ELR (cell line): Measurements from ENCODE around the gene RUNDC3A.
"Not testable (repeated sequence)": the region's sequence is repeated elsewhere in the genome, so short reads cannot be mapped to it uniquely, and the experiment has no call there.

Experiments
- DNase-seq: peaks from one replicate; pipeline ENCODE4 v3.0.0-alpha.2; 2015; ENCODE audit warnings: low read depth

Gene RUNDC3A

DNA sequence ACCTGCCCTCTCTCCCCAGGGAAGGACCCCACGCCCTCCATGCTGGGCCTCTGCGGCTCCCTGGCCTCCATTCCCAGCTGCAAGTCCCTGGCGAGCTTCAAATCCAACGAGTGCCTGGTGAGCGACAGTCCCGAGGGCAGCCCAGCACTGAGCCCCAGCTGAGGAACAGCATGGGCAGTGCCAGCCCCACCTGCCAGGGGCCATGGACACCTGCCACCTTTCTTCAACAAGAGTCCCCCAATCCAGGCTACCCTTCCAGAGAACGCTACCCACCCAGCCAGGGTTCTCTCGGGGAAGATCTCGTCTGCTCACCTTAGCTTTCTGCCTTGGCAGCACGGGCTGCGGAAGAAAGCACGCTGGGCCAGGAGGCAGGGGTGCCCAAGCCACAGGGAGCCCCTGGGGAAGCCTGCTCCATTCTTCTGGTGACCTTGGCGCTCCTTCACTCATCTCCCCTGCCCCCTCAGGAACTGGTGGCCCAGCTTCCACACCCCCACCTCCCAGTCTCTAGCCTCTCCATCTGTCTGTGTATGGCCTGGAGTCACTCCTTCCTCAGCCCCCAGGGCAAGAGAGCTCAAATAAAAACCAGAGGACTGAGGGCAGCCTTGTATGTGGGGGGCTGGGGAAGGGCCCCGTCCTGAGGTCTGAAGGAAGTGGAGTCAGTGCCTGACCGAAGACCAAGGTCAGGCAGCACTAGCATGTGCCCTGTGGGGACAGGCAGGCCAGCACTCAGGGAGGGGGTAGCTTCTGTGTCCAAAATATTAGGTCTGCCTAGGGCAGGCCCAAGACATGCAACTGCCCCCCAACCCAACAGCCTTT, 9.9 kb downstream of the RUNDC3A start:
- no peak for DNase-seq

DNA sequence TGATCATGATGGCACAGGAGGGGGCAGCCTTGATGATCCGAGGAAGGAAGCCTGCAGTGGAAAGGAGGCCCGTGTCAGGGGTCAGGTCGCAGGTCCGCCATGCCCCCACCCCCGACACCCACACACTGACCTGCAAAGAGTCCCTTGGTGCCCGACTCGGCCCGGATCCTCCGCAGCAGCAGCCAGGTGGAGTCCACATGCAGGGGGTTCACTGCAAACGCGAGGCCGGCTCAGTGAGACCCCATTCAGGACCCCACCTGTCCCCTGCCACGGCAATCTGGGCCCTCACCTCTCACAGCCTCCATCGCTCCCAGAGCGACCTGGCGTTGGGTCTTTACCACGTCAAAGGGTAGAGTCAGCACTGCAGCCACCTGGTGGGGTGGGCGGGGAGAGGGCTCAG, 11.7 kb downstream of the RUNDC3A start:
- DNase-seq: no peak

DNA sequence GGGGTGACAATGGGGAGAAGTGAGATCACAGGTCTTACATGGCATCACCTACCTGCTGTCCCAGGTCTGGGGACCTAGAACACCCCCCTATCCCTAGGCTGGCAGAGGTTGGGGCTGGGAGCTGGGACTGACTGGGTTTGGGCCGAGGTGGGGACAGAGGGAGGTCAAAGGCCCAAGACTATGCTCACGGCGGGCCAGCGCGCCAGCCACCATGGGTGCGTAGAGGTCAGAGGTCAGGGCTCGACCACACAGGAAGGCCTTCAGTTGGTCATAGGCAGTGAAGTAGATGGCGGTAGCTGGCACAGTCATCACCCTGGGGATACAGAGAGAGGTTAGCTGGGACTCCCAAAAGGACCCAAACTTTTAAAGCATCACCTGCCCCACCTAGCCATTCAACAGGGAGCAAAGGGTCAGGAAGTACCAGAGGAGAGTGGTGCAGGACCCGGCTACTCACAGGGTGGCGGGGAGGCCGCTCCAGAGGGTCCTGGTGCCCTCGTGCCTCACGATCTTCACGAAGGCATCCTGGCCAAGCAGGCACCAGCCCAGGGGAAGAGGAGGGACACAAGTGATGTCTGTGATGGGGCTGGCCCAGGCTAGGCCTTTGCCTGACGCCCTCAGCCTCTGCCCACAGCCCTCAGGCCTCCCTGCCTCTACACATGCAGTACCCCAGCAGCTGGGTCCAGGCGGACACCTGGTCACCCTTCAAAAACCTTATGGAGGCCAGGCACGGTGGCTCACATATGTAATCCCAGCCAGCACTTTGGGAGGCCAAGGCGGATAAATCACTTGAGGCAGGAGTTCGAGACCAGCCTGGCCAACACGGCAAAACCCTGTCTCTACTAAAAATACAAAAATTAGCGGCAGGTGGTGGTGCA, 13.1 kb downstream of the RUNDC3A start:
- DNase-seq: no peak

DNA sequence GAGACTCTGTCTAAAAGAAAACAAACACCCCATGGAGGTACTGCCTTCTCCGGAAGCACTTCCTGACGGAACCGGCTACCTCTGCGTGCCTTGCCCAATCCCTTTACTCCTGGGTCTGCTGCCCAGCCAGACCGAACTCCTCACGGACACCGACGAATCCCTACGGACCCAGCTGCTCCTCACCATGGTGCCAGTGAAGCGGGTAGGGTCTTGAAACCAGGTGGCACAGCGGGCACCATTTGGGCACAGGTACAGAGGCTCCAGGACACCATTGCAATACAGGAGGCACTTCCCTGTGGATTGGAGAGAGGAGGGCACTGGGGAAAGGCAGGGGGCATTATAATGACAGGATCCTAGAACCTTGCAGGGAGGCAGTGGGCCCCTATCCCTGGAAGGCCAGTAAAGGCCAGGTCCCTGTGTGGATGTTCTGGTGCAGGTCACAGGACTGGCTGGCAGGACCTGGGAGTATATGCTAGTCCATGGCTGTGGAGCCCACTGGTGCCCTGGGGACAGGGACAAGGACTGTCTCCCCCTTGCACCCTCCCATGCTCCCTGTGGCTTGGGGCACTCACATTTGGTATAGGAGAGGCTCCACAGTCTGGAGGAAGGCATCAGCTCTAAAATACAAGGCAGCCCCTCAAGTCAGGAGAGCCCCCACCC, 14.0 kb downstream of the RUNDC3A start:
- no peak for DNase-seq

DNA sequence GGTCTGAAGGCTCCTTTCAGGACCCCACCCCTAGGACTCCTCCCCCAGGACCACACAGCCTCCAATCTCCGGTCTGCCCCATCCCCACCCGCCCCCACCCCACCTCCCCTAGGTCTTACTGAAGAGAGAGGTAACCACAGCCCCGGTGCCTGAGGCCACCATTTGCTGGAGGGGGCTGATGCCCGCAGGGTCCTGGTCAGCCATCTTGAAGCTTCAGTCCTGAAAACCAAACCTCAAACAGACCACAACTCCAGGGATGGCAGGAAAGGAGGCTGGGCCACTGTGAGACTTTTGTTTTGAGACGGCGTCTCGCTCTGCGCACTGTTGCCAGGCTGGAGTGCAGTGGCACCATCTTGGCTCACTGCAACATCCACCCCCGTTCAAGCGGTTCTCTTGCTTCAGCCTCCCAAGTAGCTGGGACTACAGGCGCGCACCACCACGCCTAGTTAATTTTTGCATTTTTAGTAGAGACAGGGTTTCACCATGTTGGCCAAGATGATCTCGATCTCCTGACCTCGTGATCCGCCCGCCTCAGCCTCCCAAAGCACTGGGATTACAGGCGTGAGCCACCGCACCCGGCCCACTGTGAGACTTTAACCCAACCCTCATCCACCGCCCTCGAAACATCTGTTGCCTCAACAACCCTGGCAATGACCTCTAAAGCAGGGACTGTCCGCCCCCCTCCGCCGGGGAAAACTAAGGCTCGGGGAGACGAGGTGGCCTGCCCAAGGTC, 15.1 kb downstream of the RUNDC3A start:
- DNase-seq: no peak

DNA sequence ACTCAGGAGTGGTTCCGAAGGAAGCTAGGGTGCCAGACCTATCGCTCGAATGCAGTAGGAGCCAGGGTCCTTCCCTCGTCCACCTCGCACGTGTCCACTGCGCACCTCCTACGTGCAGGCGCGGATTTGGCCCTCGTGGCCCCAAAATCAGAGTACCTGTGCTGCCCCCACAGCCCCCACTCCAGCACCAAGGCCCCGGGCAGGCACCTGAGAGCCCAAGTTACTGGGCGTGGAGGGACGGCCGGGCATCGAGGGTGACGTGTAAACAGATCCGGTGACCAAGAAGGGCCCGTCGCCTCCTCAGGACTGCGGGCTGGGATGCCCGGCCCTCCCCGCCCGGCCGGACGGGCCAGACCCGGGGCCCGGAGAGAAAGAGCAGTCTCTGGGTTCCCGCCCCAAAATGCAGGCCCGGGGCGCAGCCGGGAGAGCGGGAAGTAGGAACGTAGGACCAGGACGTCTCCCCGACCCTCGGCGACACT, 15.7 kb downstream of the RUNDC3A start:
- DNase-seq: peak; percentile 59

DNA sequence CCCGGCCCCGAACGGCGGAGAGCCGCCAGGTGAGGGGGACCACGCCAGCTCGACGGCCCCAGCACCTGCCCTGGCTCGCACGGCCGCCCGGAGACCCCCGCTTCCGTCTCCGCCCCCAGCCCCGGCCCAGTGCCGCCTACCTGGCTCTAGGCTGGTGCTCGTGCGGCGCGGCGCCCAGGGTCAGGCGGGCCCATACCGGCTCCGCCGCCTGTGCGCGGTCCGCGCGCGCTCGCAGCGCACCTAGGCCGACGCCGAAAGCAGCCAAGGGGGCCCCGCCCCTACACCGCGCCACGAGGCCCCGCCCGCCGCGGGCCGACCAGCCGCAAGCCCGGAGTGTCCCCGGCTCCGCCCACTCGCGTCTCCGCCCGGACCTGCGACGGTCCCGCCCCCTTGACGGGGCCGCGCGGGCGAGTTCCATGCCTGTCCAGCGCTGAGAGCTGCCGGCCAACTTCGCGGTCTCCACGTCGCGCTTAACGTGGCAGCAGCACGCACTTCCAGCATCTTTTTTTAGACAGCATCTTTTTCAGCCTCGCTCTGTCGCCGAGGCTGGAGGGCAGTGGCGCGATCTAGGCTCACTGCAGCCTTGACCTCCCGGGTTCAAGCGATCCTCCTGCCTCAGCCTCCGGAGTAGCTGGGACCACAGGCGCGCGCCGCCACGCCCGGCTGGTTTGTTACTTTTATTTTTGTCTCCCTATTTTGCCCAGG, 16.3 kb downstream of the RUNDC3A start, which contains the start of gene SLC25A39:
Gene SLC25A39 (minus strand): TSS at position 253 of the 705 bp plus-strand sequence. CDS start 1,261 bp downstream, outside the sequence.
- peak; percentile 96 for DNase-seq

DNA sequence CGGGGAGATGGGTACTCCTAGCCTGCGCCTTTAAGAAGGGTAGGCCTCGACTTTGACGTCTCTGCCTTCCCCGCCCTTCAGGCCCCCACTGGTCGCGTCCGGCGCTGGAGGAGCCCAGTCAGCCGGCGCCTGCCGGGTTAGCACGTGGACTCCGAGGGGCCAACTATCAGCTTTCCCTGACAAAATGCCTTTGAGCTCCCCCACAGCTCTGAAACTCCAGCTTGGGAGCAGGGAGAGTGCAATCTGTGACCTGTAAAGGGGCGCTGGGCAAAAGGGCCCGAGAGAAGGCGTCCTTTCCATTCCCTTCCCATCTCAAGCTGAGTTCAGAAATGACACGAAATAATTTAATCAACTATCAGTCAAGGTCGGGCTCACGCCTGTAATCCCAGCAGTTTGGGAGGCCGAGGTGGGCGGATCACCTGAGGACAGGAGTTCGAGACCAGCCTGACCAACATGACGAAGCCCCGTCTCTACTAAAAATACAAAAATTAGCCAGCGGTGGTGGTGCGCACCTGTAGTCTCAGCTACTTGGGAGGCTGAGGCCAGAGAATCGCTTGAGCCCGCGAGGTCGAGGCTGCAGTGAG, 18.6 kb downstream of the RUNDC3A start:
- peak; percentile 99 for DNase-seq

DNA sequence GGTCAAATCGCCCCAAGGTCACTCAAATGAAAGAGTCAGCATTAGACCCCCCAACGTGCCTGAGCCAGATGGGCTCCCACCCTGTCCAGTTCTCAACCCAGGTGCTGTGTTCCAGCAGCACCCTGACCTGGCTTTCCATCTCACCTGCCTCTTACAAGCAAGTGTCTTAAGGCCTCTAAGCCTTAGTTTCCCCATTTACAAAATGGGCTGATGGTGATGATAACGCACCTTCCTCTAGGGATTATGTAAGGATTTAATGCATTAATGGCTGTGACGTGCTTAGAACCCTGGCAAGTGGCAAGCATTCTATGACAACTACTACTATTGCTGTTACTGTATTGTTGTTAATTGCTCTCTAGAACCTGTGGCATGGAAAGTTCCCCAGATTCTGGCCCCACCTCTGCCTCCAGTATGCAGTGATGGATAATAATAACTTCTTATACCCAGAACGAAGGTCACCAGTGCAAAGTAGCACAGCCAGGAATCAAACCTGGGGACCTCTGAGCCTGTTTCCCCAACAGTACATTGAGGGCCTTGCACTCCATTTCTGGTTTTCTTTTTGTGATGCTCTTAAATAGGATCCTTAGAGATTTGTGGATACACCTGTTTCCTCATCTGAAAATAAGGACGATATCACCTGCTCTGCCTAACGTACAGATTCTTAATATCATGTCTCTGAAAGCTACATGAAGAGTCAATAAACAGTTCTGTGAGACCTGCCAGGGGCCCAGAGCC, 19.5 kb downstream of the RUNDC3A start:
- no peak for DNase-seq

DNA sequence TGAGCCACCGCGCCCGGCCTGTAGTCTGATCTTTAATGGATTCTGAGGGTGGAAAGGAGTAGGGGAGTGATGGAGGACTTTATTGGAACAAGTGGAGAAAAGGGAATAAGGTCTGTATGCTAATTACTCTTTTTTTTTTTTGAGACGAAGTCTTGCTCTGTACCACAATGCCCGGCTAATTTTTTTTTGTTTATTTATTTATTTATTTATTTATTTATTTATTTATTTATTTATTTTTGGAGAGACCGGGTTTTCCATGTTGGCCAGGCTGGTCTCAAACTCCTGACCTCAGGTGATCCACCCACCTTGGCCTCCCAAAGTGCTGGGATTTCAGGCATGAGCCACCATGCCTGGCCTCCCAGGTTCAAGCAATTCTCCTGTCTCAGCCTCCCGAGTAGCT, 21.1 kb downstream of the RUNDC3A start:
- DNase-seq: not testable (repeated sequence)

DNA sequence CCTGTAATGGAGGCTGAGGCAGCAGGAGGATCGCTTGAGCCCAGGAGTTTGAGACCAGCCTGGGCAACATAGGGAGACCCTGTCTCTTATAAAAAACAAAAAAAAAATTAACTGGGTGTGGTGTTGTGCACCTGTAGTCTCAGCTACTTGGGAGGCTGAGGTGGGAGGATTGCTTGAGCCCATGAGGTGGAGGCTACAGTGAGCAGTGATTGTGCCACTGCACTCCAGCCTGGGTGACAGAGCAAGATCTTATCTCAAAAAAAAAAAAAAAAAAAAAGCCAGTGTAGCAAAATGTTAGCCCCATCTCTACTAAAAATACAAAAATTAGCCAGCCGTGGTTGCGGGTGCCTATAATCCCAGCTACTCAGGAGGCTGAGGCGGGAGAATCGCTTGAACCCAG, 21.9 kb downstream of the RUNDC3A start:
- DNase-seq: not testable (repeated sequence)

DNA sequence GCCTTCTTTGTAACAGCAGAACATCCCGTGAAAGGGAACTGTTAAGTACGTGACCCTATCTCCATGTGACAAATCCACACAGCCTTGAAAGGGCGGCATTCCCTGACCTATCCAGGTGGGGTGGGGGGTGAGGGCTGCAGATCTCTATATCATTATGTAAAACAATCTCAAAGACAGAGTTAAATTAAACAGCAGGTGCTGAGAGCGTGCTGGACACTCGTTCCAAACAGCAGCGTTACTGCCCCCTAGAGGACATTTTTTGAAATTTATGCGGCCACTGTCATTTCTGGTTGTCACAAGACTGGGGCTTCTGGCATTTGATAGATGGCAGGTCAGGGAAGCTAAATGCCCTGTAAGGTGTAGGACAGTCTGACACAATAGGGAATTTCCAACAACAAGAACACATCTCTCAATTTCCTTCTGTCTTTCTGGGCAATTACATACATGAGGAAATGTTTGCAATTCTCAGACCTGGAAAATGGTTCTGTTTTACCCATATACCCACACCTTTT, 22.9 kb downstream of the RUNDC3A start:
- DNase-seq: peak; percentile 85

DNA sequence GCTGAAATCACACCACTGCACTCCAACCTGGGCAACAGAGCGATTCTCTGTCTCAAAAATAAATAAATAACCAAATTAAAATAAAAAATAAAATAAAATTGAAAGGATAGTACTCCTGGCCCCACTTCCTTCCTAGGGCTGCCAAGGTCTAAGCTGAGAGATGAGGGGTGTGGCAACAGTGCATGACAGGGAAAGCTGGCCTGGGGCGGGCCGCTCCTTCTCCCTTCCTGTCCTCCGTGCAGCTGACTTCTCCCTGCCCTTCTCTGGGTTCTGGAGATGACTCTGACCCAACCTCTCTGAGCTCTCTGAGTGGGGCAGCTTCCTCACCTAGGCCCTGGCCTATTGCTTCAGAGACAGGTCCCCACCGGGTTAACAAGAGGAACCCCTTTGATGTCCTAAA, 25.0 kb downstream of the RUNDC3A start:
- no peak for DNase-seq

DNA sequence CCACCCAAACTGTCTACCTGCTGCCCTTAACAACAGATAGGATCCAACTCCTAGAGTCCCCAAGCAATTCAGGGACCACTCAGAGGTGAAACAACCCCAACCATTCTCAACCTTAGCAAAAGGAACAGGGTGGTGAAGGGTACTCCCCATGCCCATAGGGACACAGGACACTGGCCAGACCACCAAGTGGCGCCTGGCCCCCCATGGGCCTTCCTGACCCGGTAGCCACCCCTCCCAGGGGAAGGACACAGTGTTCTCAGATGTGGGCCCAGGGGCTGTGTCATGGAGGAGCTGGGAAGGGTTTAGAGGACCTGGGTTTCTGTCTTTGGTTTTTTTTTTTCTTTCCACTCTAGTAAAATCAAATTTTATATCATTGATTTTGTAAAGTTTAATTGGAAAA, 25.9 kb downstream of the RUNDC3A start:
- DNase-seq: no peak

DNA sequence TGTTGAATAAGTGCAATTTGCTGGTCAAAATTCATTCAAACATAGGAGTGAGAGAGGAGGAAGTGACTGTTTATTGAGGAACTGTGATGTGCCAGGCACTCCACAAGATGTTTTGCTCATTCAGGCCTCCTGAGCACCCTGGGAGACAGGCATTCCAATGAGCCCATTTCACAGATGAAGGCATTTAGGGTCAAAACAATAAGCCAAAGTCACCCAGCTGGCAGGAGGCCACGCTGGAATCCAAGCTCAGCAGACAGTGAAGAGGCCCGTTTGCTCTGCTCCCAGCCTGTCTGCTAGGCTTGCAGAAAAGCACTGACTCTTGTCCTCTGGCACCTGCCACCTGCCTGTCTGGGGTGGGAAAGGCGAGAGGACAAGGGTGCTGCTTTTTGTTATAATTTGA, 26.3 kb downstream of the RUNDC3A start:
- DNase-seq: no peak

DNA sequence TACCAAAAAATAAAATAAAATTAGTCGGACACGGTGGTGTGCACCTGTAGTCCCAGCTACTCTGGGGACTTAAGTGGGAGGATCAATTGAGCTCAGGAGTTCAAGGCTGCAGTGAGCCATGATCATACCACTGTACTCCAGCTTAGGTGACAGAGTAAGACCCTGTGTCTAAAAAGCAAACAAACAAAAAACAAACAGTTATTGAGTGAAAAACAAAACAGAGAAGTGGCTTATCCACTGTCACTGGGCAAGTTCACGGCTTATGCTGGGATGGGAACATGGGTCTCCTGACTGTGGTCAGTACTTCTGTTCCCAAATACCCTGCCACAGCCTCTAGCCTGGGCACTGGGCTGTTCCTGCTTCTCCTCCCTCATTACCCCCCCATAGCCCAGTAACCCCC, 27.2 kb downstream of the RUNDC3A start:
- no peak for DNase-seq

DNA sequence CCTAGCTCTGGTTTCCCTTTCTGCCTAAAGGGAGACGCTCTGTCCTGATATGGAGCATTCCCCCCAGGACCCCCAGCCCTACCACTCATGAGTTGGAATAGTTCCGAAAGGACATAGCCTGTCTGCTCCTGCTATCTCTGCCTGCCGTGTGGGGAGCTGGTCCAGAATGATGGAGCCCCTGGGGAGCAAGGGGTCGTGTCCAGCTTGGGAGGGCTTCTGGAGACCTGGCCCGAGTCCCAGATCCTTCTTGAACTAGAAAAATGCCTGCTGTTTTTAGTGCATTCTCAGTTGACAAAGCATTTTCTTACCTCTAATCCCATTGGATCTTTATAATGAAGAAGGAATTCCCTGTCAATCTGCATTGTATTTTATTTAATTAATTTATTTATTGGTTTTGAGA, 27.6 kb downstream of the RUNDC3A start:
- DNase-seq: no peak

DNA sequence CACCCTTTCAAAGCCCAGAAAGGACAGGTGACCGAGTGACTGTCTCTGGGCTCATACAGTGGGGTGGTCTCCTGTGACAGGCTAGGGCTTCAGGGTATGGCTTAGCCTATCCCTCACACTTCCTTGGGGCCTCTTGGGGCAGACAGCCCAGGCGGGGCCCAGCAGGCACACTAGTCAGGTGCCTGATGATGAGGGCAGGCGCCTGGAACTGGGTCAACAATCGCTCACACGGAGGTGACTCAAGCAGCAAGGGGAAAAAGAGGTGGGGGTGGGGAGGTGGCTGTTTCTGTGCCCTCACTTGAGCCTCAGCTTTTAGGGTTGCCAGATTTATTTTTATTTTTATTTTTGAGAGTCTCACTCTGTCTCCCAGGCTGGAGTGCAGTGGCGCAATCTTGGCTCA, 30.3 kb downstream of the RUNDC3A start:
- peak; percentile 58 for DNase-seq

DNA sequence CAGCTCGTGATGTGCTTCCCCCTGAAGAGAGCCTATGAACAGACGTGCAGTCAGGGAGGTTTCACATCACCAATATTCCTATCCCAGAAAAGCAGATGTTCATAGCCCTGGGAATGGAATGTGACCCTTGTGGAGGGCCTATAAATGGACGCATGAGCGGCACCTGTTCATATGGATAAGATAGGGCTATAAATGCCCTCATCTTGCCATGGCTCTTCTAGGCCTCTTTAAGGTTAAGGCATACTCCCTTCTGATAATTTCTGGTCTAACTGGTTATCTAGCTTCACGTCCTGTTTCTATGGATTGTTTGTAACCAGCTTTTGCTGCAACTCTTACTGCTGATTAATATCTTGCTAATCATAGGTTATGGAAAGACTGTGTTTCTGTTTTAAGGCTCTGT, 32.2 kb downstream of the RUNDC3A start:
- not testable (repeated sequence) for DNase-seq
